ENCODE measurements around the gene OR10D3.

DNA sequence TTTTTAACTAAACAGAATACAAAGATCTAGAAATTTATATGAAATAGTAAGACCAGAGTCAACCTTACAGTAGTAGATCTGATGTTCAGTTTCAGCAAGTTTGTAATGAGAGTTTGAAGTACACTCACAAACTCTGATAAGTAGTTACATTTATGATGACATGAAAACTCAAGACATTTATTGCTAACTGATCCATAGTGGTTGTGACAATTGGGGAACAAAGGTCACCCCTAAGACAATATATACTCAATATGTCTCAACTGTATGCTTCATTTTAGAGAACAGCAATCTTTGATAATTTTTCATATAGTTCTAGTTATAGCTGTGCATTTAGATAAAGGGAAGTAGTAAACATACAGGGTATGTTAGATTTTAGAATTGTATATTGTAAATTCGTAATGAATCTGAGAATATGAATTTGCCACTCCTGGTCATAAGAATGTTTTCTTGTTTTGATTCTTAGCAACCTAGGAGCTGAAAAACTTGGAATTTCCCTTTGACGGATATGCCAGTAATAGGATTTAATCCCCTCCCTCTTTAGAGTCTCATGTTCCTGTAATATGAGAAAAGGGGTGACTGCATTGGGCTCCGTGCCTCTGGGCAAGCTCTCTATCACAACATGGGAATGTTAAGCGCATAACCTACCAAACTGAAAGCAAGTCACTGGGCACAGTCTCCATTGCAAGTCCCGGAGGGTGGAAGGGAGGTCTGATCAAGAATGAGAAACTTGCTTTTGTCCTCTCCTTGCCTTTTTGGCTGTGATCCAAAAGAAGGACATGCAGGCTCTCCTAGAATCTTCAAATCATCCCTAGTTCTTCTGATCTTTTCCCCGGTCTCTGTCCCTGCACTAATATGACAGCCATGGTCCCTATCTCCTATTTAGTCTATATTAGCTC, 11.4 kb downstream of the OR10D3 start:
- TF ChIP-seq, protein P1, sequence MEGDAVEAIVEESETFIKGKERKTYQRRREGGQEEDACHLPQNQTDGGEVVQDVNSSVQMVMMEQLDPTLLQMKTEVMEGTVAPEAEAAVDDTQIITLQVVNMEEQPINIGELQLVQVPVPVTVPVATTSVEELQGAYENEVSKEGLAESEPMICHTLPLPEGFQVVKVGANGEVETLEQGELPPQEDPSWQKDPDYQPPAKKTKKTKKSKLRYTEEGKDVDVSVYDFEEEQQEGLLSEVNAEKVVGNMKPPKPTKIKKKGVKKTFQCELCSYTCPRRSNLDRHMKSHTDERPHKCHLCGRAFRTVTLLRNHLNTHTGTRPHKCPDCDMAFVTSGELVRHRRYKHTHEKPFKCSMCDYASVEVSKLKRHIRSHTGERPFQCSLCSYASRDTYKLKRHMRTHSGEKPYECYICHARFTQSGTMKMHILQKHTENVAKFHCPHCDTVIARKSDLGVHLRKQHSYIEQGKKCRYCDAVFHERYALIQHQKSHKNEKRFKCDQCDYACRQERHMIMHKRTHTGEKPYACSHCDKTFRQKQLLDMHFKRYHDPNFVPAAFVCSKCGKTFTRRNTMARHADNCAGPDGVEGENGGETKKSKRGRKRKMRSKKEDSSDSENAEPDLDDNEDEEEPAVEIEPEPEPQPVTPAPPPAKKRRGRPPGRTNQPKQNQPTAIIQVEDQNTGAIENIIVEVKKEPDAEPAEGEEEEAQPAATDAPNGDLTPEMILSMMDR (IDR thresholded peaks at IDR 0.05), result no peak
- TF ChIP-seq EP300 (IDR thresholded peaks at IDR 0.05), result no peak

Data from tibial nerve (tissue), 4 donors.